Aortic smooth muscle cell (primary cell): Measurements from ENCODE around the gene PON2. TPM values are rescaled to one million over a fixed set of nuclear protein-coding genes. Genes with fewer than 3 reads are reported as not detected.

Source experiments
- total RNA-seq: library from RNA; depleted of rRNA; stranded (reverse); fragments of >200 nt; gene quantifications from 2 replicates; pipeline ENCODE4 v1.2.3, GENCODE V29; 2014

Gene PON2
- total RNA-seq = 46.8 and 57.0 TPM in 2 replicates

GRCh38 chr7:95434557-95435421 is at the start of gene PON2:
Gene PON2, minus strand, starts transcription at chr7:95435028. Its CDS starts 77 bp downstream, at chr7:95434951.

DNA sequence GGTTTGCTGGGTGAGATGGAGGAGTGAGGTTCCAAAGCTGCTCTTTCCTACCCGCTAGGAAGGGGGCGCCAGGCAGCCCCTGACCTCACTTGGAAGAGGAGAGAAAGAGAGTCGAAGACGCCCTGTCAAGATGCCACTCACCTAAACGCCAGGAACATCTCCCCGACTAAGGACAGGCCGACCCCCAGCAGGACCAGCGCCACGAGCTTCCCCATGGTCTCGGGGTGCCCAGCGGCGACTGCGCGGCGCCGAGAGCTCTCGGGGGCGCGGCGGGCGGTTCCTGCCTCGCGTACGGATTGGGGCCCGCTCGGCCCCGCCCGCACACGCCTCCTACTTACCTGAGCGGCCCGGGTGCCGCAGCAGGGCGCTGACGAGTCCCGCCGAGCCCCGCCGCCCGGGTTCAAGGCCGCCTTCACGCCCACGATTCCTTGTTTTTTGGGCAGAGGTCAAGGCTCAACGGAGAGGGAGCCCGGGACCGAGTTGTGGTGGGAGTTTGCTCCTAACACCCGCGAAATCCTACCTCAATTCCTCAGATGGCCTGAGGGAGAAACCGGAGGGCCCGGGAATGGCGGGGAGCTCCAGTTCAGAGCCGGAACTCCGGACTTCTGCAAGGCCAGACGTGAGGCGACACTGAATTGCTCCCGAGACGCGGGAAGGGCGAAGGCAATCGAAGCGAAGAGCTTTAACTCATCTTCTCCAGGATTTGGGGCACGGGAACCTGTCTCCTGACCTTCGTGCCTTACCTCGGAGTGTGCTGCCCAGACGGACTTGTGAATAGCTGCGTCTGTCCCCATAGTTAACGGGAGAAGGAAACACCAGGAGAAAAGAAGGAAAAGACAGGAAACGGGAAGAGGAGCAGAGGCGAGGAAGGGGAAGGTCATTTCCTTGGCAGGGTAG is 38.4 kb downstream of the PON2 start, which contains the start of gene PON3:
PON3 (minus strand) TSS at position 240 of the 897 bp plus-strand sequence; CDS start at position 215, 25 bp downstream.

Other genes with a start within 250 kb of the PON2 start
- not detected in 2 replicates for gene PON1, start 110.5 kb downstream of the PON2 start, total RNA-seq
- 0.06 TPM in 1 of 2 replicates, not detected in the other for gene PON3, start 38.7 kb downstream of the PON2 start, total RNA-seq
- not detected in 2 replicates for gene ASB4, start 50.9 kb upstream of the PON2 start, total RNA-seq
- gene PDK4, start 161.5 kb upstream of the PON2 start, total RNA-seq = 3.2 and 59.5 TPM in 2 replicates